AG04449 (cell line): ENCODE data around the gene NMU.
"Not testable (repeated sequence)": the region's sequence is repeated elsewhere in the genome, so short reads cannot be mapped to it uniquely, and the experiment has no call there.

Experiments
- CTCF ChIA-PET: fragments of 350-600 bp; formaldehyde crosslinking; extraction: SDS; loops from one replicate; lab custom pipeline; 2021; ENCODE audit warnings: antibody characterized with exemption; lab: Yijun Ruan, JAX
- POLR2A ChIA-PET: fragments of 400-600, 350-600 bp; formaldehyde crosslinking; extraction: SDS; loops from one replicate; lab custom pipeline; 2020; ENCODE audit warnings: antibody characterized with exemption, inconsistent platforms; lab: Yijun Ruan, JAX
- DNase-seq: peaks from one replicate; pipeline ENCODE4 v3.0.0-alpha.2; 2010; ENCODE audit warnings: low read depth, low spot score
- H3K4me3 ChIP-seq: 2 replicates; pipeline ENCODE4 v1.5.1; 2011; ENCODE audit warnings: low read depth, mild to moderate bottlenecking, control low read depth, low read length
- CTCF ChIP-seq: IDR thresholded peaks from one replicate; pipeline ENCODE4 v1.5.1; 2011; ENCODE audit warnings: mild to moderate bottlenecking, moderate library complexity, low read length, control low read depth, inconsistent platforms; ENCODE audit not compliant: insufficient read depth; ENCODE audit errors: missing control alignments

Gene NMU

GRCh38 chr4:55560096-55560495 lies 76.0 kb downstream of the NMU start:
- no peak for DNase-seq
- no peak for TF ChIP-seq CTCF
- ChIA-PET POLR2A (no interaction called here), CTCF (no interaction called here)
- H3K4me3 ChIP-seq: no peak overlapping the region

- TF ChIP-seq CTCF: peak; percentile 27
- DNase-seq: no peak
- no peak overlapping the region for H3K4me3 ChIP-seq
- POLR2A ChIA-PET: no interaction called here
- CTCF ChIA-PET: interaction anchor here (0.5 to 1.5 kb wide), 17 partner anchors 10 to 583 kb away, joined by 3 to 27 read pairs (median 4); partner anchors contain the start of gene SRD5A3
Measured at GRCh38 chr4:55554453-55555030, 81.6 kb downstream of the NMU start.

- ChIA-PET POLR2A (no interaction called here), CTCF (interaction anchor here (0.6 to 2.8 kb wide), 14 partner anchors 11 to 912 kb away, joined by 3 to 28 read pairs (median 6); partner anchors contain the start of gene SRD5A3)
- no peak overlapping the region for H3K4me3 ChIP-seq
- DNase-seq: no peak
- no peak for TF ChIP-seq CTCF
Measured at GRCh38 chr4:55553441-55554201, 82.5 kb downstream of the NMU start.

- H3K4me3 ChIP-seq, DNase-seq, POLR2A ChIA-PET: not testable (repeated sequence)
- CTCF ChIA-PET: interaction anchor here (0.9 to 2.8 kb wide), 7 partner anchors 108 to 581 kb away, joined by 3 to 28 read pairs (median 5); partner anchors contain the start of gene SRD5A3
Measured at GRCh38 chr4:55551964-55552363, 84.1 kb downstream of the NMU start.

- no peak for TF ChIP-seq CTCF
- POLR2A ChIA-PET: interaction anchor here (1.4 to 1.6 kb wide), 2 partner anchors 104 to 155 kb away, joined by 5 read pairs; partner anchors contain the start of gene TMEM165
- no peak overlapping the region for H3K4me3 ChIP-seq
- peak; percentile 66 for DNase-seq
- CTCF ChIA-PET: interaction anchor here (0.8 to 1.8 kb wide), 9 partner anchors 20 to 589 kb away, joined by 3 to 7 read pairs (median 4); partner anchors contain the start of gene SRD5A3
Measured at GRCh38 chr4:55549888-55550287, 86.2 kb downstream of the NMU start.

- H3K4me3 ChIP-seq: peak overlapping the region; percentile 77
- no peak for TF ChIP-seq CTCF
- no peak for DNase-seq
- ChIA-PET CTCF (no interaction called here), POLR2A (interaction anchor here (3.5 kb wide), 1 partner anchor 102 kb away, joined by 17 read pairs; no protein-coding TSS in a partner anchor)
Measured at GRCh38 chr4:55547918-55548317, 88.2 kb downstream of the NMU start.
